Measurements from ENCODE around the gene USPL1.
"Not testable (repeated sequence)": the region's sequence is repeated elsewhere in the genome, so short reads cannot be mapped to it uniquely, and the experiment has no call there.

USPL1 gene

DNA sequence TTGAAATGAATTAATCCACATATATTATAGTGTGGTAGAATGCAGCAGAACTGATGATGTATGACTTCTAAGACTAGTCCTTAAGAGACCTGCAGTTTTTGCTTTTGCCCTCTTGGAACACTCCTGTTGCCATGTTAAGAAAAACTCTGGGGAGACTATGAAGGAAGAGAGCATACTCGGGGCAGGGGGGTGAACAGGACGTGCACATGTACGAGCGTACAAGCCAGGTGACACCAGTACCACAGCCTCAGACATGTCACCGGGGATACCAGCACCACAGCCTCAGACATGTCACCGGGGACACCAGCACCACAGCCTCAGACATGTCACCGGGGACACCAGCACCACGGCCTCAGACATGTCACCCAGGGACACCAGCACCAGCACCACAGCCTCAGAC is 15.9 kb upstream of the USPL1 start:
- DNase-seq (ENCODE audit: low spot score) (no peak), ATAC-seq (ENCODE audit: low read depth) (no peak)
- TF ChIP-seq, protein P1, sequence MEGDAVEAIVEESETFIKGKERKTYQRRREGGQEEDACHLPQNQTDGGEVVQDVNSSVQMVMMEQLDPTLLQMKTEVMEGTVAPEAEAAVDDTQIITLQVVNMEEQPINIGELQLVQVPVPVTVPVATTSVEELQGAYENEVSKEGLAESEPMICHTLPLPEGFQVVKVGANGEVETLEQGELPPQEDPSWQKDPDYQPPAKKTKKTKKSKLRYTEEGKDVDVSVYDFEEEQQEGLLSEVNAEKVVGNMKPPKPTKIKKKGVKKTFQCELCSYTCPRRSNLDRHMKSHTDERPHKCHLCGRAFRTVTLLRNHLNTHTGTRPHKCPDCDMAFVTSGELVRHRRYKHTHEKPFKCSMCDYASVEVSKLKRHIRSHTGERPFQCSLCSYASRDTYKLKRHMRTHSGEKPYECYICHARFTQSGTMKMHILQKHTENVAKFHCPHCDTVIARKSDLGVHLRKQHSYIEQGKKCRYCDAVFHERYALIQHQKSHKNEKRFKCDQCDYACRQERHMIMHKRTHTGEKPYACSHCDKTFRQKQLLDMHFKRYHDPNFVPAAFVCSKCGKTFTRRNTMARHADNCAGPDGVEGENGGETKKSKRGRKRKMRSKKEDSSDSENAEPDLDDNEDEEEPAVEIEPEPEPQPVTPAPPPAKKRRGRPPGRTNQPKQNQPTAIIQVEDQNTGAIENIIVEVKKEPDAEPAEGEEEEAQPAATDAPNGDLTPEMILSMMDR (IDR thresholded peaks at IDR 0.05; ENCODE audit: poor library complexity, severe bottlenecking) = no peak

DNA sequence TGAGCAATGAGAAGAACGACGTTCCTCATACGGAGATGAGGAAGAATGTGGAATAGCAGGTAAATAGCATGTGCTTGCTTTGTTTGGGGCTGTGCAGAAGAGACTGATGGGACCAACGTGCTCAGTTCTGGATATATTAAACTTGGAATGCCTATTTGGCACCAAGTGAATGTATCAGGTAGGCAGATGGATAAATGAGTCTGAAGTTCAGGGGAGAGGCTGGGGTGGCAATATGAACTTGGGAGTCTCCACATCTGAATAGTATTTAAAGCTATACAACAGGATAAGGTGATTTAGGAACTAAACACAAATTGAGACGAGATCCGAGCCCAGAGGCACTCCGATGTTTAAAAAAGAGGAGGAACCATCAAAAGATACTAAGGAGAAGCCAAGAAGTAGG is 12.7 kb upstream of the USPL1 start:
- TF ChIP-seq, protein P1 (IDR thresholded peaks at IDR 0.05; ENCODE audit: poor library complexity, severe bottlenecking) = no peak

More for the DNA sequence above, 15.9 kb upstream of the USPL1 start:
- H3K4me3 ChIP-seq (ENCODE audit: severe bottlenecking) = no peak overlapping the region
- H3K27ac ChIP-seq (ENCODE audit: poor library complexity, severe bottlenecking) = no peak overlapping the region
- no peaks in the 10 kb centered on the region for H3K9me3 ChIP-seq (ENCODE audit: severe bottlenecking)
- H3K36me3 ChIP-seq (ENCODE audit: low read depth) = no peaks in the 10 kb centered on the region
- H3K4me1 ChIP-seq (ENCODE audit: insufficient read depth, poor library complexity, severe bottlenecking) = no peaks in the 10 kb centered on the region
- H3K27me3 ChIP-seq (ENCODE audit: insufficient read depth, poor library complexity, severe bottlenecking) = no peaks in the 10 kb centered on the region

DNA sequence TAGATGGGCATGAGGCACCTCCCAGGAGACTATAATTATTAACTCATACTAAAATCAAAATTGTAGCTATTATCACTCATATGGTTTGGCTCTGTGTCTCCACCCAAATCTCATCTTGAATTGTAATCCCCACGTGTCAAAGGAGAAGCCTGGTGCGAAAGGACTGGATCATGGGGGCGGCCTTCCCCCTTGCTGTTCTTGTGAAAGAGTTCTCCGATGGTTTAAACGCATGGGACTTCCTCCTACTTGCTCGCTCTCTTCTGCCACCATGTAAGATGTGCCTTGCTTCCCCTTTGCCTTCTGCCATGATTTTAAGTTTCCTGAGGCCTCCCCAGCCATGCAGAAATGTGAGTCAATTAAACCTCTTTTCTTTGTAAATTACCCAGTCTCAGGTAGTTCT is 10.5 kb upstream of the USPL1 start:
- H3K27ac ChIP-seq (ENCODE audit: poor library complexity, severe bottlenecking); ATAC-seq (ENCODE audit: low read depth); H3K4me3 ChIP-seq (ENCODE audit: severe bottlenecking); H3K27me3 ChIP-seq (ENCODE audit: insufficient read depth, poor library complexity, severe bottlenecking); DNase-seq (ENCODE audit: low spot score); H3K9me3 ChIP-seq (ENCODE audit: severe bottlenecking); H3K36me3 ChIP-seq (ENCODE audit: low read depth); H3K4me1 ChIP-seq (ENCODE audit: insufficient read depth, poor library complexity, severe bottlenecking): not testable (repeated sequence)

More for the DNA sequence above, 12.7 kb upstream of the USPL1 start:
- Histone ChIP-seq H3K27ac (ENCODE audit: poor library complexity, severe bottlenecking) (no peak overlapping the region), H3K36me3 (ENCODE audit: low read depth) (no peaks in the 10 kb centered on the region), H3K27me3 (ENCODE audit: insufficient read depth, poor library complexity, severe bottlenecking) (no peaks in the 10 kb centered on the region), H3K4me1 (ENCODE audit: insufficient read depth, poor library complexity, severe bottlenecking) (no peaks in the 10 kb centered on the region), H3K9me3 (ENCODE audit: severe bottlenecking) (no peaks in the 10 kb centered on the region), H3K4me3 (ENCODE audit: severe bottlenecking) (no peak overlapping the region)
- DNase-seq (ENCODE audit: low spot score) (no peak), ATAC-seq (ENCODE audit: low read depth) (no peak)

DNA sequence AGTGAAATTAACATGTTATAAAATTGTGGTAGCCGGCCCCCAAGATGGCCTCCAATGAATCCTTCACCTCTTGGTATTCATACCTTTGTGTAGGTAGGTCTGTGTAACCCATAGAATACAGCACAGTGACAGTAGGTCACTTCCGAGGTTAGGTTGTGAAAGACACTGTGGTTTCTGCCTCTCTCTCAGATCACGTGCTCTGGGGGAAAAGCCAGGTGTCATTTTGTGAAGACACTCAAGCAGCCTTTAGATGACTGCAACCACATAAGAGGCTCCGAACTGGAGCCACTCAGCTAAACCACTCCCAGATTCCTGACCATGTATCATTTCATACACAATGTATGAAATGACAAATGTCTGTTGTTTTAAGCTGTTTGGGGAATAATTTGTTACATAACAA is 9.8 kb upstream of the USPL1 start:
- ATAC-seq (ENCODE audit: low read depth) (no peak), DNase-seq (ENCODE audit: low spot score) (no peak)
- Histone ChIP-seq H3K4me1 (ENCODE audit: insufficient read depth, poor library complexity, severe bottlenecking) (no peaks in the 10 kb centered on the region), H3K36me3 (ENCODE audit: low read depth) (no peaks in the 10 kb centered on the region), H3K9me3 (ENCODE audit: severe bottlenecking) (no peaks in the 10 kb centered on the region), H3K4me3 (ENCODE audit: severe bottlenecking) (no peak overlapping the region), H3K27ac (ENCODE audit: poor library complexity, severe bottlenecking) (no peak overlapping the region), H3K27me3 (ENCODE audit: insufficient read depth, poor library complexity, severe bottlenecking) (no peaks in the 10 kb centered on the region)
- TF ChIP-seq, protein P1 (IDR thresholded peaks at IDR 0.05; ENCODE audit: poor library complexity, severe bottlenecking) = no peak

DNA sequence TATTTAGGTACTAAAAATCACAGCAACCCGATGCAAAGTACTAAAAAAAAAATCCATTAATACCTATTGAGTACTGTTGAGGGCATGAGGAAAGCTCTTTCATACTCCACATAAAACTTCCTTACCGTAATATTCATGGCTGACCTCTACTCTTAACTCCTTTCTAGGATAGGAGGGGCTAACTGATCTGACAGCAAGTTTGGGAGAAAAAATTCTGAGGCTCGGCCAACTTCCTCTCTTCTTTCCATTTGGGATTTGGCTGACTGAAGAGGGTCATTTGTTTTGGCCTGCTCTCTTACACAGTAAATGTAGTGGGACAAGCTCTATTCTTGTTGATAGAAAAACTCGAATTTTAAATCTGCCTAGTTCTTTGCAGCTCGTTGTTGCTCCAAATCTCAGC is 9.4 kb upstream of the USPL1 start:
- no peak for DNase-seq (ENCODE audit: low spot score)
- Histone ChIP-seq H3K9me3 (ENCODE audit: severe bottlenecking) (no peaks in the 10 kb centered on the region), H3K27me3 (ENCODE audit: insufficient read depth, poor library complexity, severe bottlenecking) (no peaks in the 10 kb centered on the region), H3K4me1 (ENCODE audit: insufficient read depth, poor library complexity, severe bottlenecking) (no peaks in the 10 kb centered on the region), H3K27ac (ENCODE audit: poor library complexity, severe bottlenecking) (no peak overlapping the region), H3K4me3 (ENCODE audit: severe bottlenecking) (no peak overlapping the region), H3K36me3 (ENCODE audit: low read depth) (no peaks in the 10 kb centered on the region)
- TF ChIP-seq, protein P1 (IDR thresholded peaks at IDR 0.05; ENCODE audit: poor library complexity, severe bottlenecking) = no peak
- ATAC-seq (ENCODE audit: low read depth) = no peak
